Endothelial cell of hepatic sinusoid (primary cell): Measurements from ENCODE around the gene UBE2D4.
"Not testable (repeated sequence)": the region's sequence is repeated elsewhere in the genome, so short reads cannot be mapped to it uniquely, and the experiment has no call there.

Source experiments
- in situ Hi-C: cut with HindIII; loops from 2 replicates; pipeline ENCODE4 v1.10.0; 2017; ENCODE audit warnings: low sequenced_read_pairs

UBE2D4 gene

GRCh38 chr7:43925984-43926797, at the start of gene UBE2D4:
Gene UBE2D4, plus strand, starts transcription at chr7:43926436. Its CDS starts 97 bp downstream, at chr7:43926533.
- in situ Hi-C loops = loop anchor here (25.0 kb wide), 1 partner anchor 364 kb away; no protein-coding TSS in a partner anchor

- in situ Hi-C loops = no loop called here
These were observed 49.1 kb upstream of the UBE2D4 start for GRCh38 chr7:43876976-43877745.

DNA sequence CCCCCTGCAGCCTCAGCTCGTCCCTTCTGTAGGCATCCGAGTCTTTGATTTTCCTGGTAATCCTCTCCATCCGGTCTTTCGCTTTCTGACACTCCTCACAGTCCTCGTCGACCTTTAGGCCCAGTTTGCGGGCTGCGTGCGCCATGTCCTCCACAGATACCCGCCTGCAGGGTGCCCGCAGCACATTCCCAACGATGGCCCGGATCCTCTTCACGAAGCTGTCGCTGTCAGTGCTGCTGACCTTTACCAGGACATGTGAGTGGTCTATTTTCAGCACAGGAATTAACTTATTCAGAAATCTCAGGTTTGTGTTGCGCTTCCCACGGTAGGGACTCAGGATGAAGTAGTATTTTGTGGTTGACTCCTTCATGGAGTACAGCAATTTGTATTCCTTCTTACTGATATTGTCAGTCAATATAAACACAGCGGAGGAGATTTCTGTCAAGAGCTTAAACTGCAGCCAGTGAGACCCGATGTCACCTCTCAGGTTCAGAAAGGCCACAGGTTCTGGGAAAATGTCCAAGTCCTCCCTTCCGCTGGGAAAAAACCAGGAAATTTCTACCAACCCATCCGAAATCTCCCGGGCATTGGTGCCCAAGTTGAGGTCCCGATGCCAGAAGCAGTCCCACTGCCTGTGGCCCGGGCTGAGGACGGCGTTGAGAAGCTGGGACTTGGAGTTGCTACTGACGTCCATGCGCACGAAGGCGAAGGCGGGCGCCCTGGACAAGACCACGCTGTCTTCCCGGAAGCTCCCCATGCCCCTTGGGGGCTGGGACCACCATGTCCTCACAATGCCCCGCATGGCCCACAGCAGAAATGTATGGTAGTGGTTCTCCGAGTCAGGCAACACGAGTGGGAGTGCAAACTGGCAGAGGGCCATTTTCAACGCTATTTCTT, 48.0 kb upstream of the UBE2D4 start:
- in situ Hi-C loops = no loop called here

DNA sequence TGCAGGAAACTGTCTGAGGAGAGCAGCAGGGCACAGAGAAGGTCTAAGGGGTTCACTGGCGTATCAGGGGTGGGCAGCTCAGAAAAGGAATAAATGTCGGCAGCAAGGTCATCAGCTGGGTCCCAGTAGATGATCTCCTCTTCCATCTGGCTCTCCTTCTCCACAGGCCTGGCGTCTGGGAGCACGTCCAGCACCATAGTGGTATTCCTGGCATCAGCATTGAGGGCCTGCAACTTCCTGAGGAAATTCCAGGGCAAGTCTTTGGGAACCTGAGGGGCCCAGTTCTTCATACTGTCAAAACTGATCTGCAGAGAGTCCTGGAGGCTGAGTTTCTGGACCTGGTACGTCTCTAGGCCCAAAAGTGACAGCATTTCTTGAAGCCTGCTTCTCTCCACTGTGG, 47.4 kb upstream of the UBE2D4 start:
- in situ Hi-C loops = no loop called here

GRCh38 chr7:43879477-43879876, 46.8 kb upstream of the UBE2D4 start:
- in situ Hi-C loops = no loop called here

- in situ Hi-C loops = no loop called here
These were observed 45.6 kb upstream of the UBE2D4 start for GRCh38 chr7:43880596-43880995.

- in situ Hi-C loops = no loop called here
These were observed 42.0 kb upstream of the UBE2D4 start for GRCh38 chr7:43884209-43884608.

DNA sequence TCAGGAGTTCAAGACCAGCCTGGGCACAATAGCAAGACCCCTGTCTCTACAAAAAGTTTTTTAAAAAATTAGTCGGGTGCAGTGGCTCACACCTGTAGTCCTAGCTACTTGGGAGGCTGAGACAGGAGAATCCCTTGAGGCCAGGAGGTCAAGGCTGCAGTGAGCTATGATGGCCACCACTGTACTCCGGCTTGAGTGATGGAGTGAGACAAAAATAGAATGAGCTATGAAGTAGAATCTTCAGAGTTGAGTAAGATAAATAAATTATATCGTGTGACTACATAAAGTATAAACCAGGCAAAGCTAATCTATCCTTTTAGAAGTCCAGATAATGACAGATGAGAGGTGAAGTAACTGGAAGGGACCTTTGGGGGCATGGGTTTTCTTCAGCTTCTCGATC, 41.6 kb upstream of the UBE2D4 start:
- in situ Hi-C loops = no loop called here

- in situ Hi-C loops = no loop called here
These were observed 37.0 kb upstream of the UBE2D4 start for GRCh38 chr7:43888993-43889945.

- in situ Hi-C loops = no loop called here
These were observed 35.8 kb upstream of the UBE2D4 start for GRCh38 chr7:43890468-43890867.

- in situ Hi-C loops = no loop called here
These were observed 34.9 kb upstream of the UBE2D4 start for GRCh38 chr7:43891069-43891955.

GRCh38 chr7:43895847-43896415, 30.3 kb upstream of the UBE2D4 start:
- in situ Hi-C loops = no loop called here

DNA sequence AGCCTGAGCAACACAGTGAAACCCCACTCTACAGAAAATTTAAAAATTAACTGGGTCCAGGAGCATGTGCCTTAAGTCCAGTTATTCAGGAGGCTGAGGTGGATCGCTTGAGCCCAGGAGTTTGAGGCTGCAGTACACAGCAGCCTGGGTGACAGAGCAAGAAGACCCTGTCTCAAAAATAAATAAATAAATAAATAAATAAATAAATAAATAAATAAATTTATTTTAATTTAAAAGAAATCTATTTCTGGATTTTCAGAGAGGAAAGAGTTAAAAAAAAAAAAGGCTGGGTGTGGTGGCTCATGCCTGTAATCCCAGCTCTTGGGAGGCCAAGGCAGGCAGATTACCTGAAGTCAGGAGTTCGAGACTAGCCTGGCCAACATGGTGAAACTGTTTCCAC, 27.7 kb upstream of the UBE2D4 start:
- in situ Hi-C loops = not testable (repeated sequence)

DNA sequence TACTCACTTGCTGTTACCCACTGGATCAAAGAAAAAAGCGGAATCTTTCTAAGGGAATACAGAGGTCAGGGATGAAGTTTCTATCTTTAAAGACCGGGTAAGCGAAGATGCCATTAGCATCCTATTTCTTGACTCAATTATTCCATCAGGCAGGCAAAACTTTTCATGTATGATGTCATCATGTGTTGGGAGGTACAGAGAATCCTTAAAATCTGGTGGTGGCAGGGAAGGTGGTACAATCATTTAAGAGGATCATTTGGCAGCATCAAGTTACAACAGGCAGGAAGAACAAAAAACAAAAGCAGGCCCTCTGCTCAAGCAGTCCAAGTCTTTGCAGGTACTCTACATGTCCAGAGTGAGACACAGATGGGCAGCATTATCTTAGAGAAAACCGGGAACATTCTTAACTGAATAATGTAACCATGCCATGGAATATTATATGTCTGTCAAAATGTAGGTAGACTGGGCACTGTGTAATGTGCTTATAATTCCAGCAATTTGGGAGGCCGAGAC, 23.6 kb upstream of the UBE2D4 start:
- in situ Hi-C loops = no loop called here

GRCh38 chr7:43904533-43905208, 21.6 kb upstream of the UBE2D4 start:
- in situ Hi-C loops = loop anchor here (5.0 kb wide), 2 partner anchors 32 to 38 kb away; no protein-coding TSS in a partner anchor

- in situ Hi-C loops = loop anchor here (5.0 kb wide), 2 partner anchors 33 to 37 kb away; no protein-coding TSS in a partner anchor
These were observed 20.9 kb upstream of the UBE2D4 start for GRCh38 chr7:43905209-43905946.

DNA sequence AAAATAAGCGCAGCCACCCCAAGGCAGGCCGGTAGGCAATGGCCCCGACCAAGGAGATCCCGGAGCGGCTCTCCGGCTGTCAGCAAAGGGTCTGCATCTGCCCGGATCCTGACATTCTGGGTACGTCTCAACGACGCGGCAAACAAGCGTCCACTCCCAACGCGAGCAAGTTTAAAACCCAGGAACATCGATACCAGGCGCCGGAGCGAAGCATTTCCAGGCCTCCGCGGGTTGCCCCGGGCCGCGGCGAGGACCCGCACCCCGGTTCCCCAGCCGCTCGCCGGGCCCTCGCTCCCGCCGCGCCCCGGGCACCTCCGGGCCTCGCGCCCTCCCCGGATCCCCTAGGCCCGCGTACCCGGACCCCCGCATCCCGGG, 20.3 kb upstream of the UBE2D4 start:
- in situ Hi-C loops = loop anchor here (5.0 kb wide), 2 partner anchors 34 to 36 kb away; no protein-coding TSS in a partner anchor
